ENCODE measurements around the gene MRTO4.

The MRTO4 gene

GRCh38 chr1:19308509-19308907, 56.9 kb downstream of the MRTO4 start:
- DNase-seq, result no peak

GRCh38 chr1:19309123-19309813, 57.7 kb downstream of the MRTO4 start:
- no peak for DNase-seq

Measured in nucleus accumbens (tissue), 56 donors.